HG02623 (cell line): ENCODE data around the gene MNX1.

Experiments used
- ATAC-seq: cut with Tn5 transposase; IDR thresholded peaks from one replicate; pipeline ENCODE4 v1.9.1; 2021; ENCODE audit warnings: moderate library complexity; ENCODE audit not compliant: unreplicated experiment

Gene MNX1

DNA sequence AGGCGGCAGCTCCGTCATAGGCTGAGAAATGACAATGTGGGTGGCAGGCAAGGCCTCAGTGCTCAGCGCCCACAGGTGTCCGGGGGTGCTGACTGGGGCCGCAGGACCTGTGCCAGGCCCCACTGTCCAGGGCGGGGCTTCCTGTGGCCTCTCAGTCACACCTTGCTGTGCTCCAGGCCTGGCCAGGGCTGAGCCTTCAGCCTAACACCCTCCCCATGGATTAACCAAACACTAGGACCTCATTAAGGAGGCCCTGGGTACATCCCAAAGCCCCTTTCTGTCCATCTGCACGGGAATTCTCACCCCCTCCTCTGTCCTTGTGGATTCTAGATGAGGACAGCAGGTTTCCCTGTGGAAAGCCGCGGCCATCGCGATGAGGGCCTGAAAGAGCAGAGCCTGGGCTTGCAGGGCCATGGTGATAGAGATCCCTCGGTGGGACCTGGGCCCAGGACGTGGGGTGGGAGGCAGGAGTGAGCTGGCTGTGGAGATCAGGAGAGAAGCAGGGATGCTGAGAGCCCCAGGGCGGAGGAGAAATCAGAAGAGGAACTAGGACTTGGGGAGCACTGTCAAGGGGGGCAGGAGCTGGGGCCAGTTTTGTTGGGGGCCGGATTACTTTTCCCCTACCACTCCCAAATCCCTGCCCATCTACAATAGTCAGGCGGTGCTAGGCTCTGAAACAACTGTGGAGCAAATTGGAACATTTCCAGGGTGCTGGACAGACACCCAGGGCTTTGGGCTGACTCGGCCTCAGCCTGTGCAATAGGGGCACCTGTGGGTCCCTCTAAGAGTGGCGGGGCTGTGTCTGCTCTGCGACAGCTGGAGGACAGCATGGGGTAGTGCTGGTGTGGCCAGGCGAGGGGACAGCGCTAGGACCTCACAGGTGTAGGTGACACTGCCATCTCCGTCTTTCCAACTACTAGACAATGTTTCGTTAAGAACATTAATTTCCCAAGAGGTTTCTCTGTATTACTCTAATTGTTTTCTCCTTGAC, 23.3 kb upstream of the MNX1 start:
- no peak for ATAC-seq

DNA sequence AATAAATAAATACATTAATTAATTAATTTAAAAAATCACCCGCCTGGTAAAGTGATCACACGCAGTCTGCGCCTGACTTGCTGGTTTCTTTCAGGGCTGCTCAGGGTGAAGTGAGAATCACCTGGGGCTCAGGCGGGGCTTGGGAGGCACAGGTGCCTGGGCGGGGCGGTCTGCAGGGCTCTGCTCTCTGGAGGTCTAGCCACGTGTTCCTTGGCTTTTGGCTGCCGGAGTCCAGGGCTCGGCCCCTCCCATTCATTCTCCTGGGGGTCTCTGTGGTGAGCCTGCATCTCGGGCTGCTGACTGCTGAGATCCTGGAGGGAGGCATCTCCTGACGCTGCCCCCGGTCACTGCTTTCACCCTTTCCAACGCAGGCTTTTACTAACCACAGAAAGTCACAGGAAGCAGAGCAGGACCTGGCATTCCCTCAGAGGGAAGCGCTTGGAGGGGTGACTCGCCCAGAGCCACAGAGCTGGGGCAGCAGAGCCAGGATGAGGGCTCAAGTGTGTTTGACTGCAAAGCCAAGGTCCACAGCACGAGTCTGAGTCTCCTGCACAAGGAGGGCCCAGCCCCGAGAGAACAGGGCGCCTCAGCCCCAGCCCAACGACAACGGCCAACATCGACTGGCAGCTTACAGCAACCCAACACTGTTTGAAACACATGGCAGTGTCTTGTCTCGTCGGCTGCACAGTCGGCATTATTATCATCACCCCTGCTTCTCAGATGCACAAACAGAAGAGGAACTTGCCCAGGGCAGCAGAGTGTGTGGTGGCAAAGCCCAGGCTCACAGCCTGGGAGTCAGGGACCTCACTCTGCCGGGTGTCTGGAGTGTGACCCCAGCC, 22.4 kb upstream of the MNX1 start:
- ATAC-seq = no peak

DNA sequence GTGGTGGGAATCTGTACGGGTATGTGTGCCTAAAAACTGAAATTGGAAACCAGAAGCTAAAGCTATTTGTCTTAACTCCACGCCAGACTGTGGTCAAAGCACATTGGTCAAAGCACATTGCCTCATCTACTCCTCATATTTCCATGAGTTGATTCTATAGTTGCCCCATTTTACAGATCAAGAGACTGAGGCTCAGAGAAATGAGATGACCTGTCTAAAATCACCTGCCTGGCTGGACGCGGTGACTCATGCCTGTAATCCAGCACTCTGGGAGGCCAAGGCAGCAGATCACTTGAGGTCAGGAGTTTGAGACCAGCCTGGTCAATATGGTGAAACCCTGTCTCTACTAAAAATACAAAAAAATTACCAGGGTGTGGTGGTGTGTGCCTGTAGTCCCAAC, 21.7 kb upstream of the MNX1 start:
- ATAC-seq = no peak

DNA sequence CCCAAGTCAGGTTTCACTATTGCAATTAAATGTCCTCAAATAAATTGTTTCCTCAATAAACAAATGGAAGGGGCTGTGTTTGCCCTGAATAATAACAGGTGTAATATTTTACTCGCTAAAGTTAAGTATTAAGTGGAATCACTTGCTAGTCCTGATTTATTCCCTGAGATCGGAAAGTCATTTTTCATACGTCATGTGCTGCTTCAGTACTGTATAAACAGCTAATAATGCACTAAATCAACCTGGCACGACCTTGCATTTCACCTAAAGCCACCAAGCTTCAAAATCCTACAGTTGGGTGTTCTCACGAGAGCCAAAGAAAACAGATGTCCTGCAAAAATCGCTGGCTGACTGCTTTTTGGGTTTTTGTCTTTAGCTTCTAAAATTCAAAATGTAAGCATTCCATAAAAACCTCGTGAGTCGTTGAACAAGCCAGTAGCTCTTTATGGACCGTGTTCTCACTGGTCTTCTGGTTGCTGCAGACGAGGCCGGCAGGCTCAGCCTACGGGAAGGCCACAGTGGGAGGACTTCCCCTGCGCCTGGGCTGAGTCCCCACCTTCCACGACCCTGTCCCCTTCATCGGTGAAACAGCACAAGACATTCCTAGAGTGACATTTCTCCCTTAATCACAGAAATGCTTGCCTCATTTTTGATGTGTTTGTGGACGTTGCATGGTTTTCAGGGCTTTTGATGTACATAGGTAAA, 17.9 kb upstream of the MNX1 start:
- no peak for ATAC-seq

DNA sequence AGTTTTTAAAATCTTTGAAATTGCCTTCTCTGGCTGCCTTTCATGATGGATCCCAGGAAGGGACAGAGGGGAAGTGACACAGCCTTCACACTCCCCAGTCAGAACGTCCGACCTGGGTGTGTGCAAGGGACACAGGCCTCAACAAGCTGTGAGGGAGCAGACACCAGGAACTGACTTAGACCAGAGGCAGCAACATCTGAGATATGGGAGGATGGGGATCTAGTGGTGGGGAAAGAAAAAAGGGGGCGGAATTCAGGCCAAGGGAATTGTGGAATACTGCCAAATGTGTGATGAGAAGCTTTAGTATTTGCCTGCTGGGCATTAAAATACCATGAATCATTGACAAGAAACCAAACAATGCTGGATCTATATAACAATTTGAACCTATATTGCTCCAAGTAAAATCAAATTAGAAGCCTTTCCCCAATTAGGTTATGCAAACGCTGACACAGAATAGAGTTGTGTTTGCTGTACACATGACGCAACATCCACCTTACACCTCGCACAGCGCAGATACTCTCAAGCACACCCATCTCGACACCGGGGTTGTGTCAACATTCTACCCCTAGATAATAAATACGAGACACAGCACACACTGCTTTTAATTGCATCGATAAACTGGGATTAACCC, 17.2 kb upstream of the MNX1 start:
- no peak for ATAC-seq

DNA sequence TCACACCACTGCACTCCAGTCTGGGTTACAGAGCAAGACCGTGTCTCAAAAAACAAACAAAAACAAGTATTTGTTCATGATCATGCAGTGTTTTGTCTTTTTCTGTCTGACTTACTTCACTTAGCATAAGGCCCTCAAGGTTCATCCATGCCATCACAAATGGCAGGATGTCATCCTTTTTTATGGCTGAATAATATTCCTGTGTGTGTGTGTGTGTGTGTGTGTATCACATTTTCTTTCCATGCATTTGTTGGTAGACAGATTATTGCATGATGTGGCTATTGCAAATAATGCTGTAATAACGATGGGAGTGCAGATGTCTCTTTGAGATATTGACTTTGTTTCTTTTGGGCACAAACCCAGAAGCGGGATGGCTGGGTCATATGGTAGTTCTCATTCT, 14.3 kb upstream of the MNX1 start:
- ATAC-seq = no peak

DNA sequence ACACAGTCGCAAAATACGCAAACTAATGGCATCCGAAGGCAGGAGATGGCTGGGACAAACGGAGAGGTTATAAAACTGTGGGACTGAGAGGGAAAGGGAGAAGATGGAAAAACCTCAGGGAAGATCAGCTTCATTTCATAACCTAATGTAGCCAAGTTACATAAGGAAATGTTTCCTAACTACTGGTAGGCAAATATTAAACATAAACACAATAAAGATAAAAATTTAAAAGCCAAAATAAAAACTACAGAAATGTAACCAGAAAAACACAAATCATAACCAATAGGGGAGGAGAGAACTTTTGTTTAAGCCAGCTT, 13.1 kb upstream of the MNX1 start:
- no peak for ATAC-seq

DNA sequence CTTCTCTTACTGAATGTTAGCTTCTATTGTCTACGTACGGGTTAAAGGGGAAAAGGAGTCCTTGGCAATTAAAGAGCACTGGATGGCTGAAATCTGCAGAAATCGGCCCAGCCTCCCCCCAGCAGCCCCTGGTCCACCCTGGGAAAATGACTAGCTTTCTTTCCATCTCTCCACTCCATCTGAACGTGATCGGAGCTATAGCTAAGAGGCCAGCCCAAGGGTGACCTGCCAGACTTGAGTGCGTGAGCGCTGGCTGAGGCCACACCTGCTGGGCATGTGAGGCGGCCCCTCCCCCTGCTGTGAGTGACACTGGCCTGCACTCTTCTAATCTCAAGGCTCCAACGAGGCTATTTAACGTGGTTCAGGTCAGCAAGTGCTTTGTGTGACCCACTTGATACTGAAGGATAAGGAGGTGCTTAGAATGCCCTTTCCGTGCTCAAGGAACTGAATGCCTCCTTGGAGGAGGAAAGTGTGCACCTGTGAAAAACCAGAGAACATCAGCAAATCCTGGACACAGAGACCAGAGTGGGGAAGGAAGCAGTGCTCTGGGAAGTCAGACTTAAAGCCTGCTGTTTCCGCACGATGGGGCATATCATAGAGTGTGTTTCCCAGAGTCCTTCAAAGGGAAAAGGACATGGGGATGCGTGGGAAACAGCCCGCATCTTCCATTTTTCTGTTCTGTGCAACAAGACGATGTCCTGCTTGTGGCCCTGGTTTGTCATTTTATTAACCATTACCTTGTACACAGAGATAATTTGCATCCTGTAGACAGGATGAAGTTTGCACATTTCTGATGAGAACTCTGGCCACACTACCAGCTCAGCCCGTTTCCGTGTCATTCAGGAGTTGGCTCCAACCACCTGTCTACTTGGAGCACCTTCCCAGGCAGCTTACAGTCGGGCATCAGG, 12.5 kb upstream of the MNX1 start:
- ATAC-seq = no peak

DNA sequence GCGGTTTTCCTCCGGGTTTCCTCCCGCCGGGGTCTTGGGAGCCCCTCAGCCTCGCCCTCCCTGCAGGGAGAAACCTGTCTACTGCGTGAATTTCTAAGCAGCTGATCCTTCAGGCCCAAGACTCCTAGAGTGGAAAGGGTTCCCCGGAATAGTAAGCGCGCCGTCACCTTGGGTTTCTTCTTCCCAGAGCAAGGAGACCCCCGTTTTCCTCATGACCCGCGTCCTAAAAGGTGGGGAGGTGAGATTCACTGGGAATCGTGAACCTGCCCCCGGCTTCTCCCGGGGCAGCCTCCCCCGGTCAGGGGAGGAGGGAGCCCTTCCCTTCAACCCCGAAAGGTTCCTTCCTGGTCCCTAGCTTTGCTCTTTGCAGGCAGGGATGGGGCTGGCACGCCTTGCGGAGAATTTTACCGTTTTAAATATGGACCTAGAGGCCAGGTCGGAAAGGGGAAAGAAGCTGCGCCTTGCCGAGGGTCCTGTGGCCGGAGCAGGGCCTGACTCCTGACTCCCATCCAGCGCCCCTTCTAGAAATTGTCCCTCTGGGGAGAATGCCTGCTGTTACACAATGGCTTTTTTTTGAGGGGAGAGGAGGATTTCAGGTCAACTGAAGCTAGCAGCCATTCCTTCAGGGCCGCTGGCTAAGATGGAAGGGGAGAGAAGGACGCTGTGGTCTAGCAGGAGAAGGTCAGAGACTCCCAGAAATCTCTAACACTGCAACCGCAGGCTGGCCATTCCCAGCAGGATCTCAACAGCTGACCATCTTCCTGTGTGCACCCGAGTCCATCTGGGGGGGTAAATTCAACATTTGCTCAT, 11.6 kb upstream of the MNX1 start:
- no peak for ATAC-seq

DNA sequence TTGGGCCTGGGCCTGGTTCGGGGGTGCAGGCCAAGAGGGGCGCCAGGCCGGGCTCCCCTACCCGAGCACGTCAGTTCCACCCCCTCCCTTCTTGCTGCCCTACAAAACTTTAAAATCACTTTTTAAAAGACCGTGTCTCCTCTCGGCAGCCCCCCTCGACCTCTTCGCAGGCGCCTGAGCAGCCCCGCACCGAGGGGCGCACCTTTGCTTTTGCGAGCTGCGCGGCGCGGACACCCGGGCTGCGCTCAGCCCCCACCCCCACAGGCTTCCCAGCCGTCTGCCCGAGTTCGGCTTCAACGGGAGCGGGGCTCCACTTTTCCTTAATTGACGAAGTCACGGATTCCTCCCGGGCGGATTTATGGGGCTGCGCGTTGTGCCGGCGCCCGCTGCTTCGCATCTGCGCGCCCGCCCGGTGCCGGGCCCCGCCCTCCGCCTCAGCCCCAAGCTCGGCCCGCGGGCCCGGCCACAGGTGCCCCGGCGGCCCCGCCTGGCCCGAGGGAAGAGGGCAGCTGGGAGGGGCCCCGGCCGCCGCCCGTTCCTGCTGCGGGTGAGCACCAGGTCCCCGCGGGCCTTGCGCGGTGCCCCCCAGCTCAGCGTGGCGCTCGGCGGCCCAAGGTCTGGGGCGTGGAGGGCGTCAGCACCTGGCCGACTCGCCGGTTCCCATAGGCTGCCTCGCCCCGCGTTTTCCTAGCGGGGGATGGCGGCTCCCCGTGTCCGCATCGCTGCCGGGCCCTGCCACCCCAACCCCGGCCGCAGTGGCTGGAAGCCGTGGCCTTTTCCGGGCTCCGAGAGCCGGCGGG, 10.8 kb upstream of the MNX1 start:
- no peak for ATAC-seq

DNA sequence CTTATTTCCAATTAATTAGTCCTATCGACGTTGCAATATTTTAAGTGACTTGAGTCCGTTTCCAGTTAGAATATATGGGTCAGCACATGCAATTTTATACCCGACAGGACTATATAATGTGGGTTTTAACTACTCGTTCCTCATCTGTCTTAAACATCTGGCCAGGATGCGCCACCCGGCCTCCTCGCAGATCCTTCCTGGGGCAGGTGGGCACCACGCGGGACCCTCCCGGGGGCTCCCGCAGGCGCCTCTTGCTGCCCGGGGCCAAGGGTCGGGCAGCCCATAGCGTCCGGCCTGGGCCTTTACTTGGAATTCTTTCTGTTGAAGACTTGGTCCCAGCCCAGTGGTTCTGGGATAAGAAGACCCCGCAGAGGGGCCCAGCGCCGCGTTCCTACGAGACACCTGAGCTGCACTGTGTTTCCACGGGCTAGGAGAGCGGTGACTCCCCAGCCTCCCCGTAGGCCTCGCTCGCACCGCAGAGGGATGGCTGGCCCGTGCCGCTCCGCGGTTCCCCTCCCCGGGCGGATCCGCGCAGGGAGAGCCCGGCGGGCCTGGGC, 10.1 kb upstream of the MNX1 start:
- ATAC-seq = no peak

DNA sequence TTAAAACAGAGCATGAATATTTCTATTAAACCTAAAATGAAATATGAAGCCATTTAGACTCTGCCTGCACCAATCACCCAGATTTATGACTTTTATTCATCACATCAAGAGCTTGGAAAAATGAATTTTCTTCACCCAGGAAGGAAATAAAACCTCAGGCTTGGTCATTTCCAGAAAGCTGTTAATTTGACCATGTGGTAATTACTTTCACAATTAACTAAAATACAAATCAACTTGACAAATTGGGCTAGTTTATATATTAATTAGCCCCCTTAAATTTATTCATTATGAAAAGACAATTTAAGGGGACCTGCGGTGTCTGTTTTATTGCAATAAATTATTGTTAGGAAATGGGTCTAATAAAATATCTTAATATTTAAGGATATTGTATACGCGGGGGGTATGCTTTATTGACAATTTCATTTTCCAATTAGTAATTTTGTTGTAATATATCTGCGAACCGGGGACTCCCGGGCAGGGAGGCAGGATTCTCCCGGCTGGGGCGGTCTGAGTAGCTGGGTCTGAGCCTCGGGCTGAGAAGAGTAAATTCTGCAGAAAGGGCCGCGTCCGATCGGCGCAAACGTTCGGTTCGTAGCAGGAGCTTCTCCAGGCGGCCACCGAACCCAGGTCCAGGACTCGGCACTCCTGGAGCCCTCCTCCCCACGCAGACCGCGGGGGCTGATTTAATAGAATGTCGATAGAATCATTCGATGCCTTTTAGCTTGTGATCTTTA, 9.4 kb upstream of the MNX1 start:
- no peak for ATAC-seq

DNA sequence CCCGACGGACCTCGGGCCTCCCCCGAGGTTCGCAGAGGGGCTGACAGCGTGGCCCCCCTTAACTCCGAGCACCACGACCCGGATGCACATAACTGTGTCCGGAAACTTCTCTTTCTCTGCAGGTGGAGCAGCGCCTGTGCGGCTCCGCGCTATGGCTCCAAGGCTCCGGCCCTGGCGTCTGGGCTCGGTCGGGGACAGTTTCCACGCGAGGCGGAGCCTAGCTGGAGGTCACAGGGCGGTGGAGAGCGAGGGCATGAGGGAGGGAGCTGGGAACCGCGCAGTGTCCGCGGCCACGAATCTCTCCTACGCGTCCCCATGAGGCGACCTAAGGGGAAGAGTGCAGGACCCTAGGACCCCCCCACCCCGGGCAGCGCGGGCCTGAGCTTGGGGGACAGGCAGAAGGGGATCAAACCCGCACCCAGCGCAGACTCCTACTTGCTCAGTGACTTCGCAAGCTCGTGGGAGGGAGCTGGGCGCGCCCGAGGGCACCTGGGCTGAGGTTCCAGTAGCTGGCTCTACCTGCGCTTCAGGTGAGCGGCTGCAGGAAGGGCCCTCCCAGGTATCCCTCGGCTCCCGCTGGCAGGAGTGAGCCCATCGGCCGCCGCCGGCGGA, 8.6 kb upstream of the MNX1 start:
- no peak for ATAC-seq

DNA sequence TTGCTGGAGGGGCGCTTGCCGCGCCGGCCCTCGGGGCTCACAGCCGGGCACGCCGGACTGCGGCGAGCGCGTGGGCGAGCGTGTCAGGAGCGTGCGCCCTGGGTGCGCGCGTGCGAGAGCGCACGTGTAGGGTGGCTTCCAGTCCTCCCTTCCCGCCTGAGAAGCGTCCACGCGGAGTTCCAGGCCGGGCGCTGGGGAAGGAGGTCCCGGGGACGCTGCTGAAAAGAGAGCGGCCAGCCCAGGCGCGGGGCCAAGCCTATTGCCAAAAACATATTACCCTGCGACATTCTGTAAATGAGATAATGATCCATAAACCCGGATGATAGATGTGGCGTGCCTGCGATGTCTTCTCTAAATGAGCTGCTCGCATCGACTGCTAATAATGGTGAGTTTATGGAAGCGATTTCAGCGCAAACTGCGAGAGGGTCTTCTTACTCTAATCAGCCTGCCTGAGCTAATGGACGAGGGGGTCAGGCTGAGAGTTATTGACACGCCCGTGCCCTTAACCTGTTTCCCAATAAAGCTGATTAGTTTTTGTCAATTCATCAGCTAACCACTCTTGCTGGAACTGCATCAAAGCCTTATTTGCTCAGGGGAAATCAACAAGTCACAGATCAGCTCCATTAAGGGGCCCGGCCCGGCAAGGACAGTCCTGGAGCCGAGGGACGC, 8.0 kb upstream of the MNX1 start:
- ATAC-seq = no peak

DNA sequence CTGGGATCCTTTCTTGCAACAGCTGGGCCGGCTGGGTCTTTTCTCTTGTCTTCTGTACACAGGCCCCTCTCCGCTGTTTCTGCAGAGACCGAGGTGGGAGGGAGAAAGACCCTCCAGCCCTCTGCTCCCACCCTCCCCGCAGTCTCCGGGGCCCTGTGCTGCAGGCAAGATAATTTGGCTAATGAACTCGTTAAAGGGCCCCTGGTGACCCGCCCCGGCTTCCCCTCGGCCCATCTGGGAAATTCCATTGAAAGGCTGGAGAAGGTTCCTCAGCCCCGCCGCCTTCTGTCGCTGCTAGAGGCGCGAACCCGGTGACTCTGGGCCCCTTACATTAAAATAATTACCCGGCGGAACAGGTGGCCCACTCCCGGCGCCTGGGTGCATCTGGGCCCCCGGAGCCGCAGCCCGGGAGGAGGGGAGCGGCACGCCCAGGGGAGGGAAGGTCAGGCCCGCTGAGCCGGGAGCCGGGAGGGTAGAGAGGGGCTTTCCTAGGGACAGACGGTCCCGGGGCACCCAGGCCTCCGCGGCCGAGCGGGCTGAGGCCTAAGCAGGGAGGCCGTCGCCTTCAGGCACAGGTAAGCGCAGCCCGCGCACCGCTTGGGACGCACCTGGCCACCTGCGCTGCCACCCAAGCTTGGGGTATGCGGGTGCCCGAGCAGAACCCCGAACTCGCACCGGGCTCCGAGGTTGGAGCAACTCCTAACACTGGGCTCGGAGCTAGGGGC, 7.3 kb upstream of the MNX1 start:
- no peak for ATAC-seq

DNA sequence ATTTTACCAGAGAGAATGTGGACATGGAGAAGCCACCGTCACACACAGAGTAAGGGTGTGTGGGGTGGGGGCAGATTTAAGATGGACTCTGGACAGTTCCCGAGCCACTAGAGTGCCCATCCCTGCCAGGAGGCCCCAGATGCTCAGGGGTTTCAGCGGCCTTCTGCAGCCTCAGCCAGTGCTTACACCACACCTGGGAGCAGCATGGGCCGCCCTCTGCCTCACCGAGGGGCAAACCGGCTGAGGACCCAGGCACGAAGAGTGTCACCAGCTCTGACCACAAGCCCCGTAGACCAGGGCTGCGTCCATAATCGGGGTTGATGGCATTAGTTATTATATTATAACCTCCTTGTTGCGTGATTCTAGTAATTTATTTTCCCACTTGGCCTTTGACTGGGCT, 6.7 kb upstream of the MNX1 start:
- ATAC-seq = no peak
